MM.1S (cell line): ENCODE data around the gene SHISA7.

Experiments used
- CTCF ChIP-seq: fragments of 300-600 bp; sonication (generic); IDR thresholded peaks from 2 replicates; pipeline ENCODE4 v1.5.1; 2016; ENCODE audit warnings: antibody characterized with exemption, low read length, mixed read lengths
- EZH2 ChIP-seq: fragments of 300-600 bp; sonication (generic); optimal IDR thresholded peaks from 2 replicates; pipeline ENCODE3; 2017; ENCODE audit warnings: low read depth, mild to moderate bottlenecking, antibody characterized with exemption, low read length, mixed read lengths
- EZH2phosphoT487 ChIP-seq: fragments of 300-600 bp; sonication (generic); IDR thresholded peaks from 2 replicates; pipeline ENCODE4 v1.6.1; 2018; ENCODE audit warnings: antibody characterized with exemption, low read length

- no peak for TF ChIP-seq EZH2
- TF ChIP-seq EZH2phosphoT487 = no peak
- TF ChIP-seq CTCF = no peak
Observed at GRCh38 chr19:55457683-55458457, 14.8 kb upstream of the SHISA7 start.
